GM23248 (cell line): Measurements from ENCODE around the gene CFAP99. TPM values are rescaled to one million over a fixed set of nuclear protein-coding genes. Genes with fewer than 3 reads are reported as not detected.

Source experiments
- DNase-seq: peaks from one replicate; pipeline ENCODE4 v3.0.0-alpha.2; 2015
- H2AFZ ChIP-seq: fragments of 200-600 bp; sonication (generic); 2 replicates; pipeline ENCODE4 v1.6.1; 2016; ENCODE audit warnings: antibody characterized with exemption
- H3F3A ChIP-seq: fragments of 200-600 bp; sonication (generic); 2 replicates; pipeline ENCODE4 v1.6.1; 2016; ENCODE audit warnings: mild to moderate bottlenecking, antibody characterized with exemption, mixed run types; ENCODE audit not compliant: insufficient read depth
- H3K27ac ChIP-seq: fragments of 200-600 bp; sonication (generic); 2 replicates; pipeline ENCODE4 v1.5.1; 2016; ENCODE audit warnings: mild to moderate bottlenecking
- H3K27me3 ChIP-seq: fragments of 200-600 bp; sonication (generic); replicated peaks from 2 replicates; pipeline ENCODE4 v1.6.1; 2016; ENCODE audit warnings: mild to moderate bottlenecking; ENCODE audit not compliant: insufficient read depth
- H3K36me3 ChIP-seq: fragments of 200-600 bp; sonication (generic); 2 replicates; pipeline ENCODE4 v1.6.1; 2016; ENCODE audit warnings: low read depth, mild to moderate bottlenecking
- H3K4me1 ChIP-seq: fragments of 200-600 bp; sonication (generic); 2 replicates; pipeline ENCODE4 v1.6.1; 2016; ENCODE audit warnings: mild to moderate bottlenecking; ENCODE audit not compliant: insufficient read depth
- H3K4me2 ChIP-seq: fragments of 200-600 bp; sonication (generic); one replicate; pipeline ENCODE4 v1.6.1; 2016; ENCODE audit warnings: mild to moderate bottlenecking; ENCODE audit not compliant: unreplicated experiment
- H3K4me3 ChIP-seq: fragments of 200-600 bp; sonication (generic); 2 replicates; pipeline ENCODE4 v1.5.1; 2016; ENCODE audit warnings: mild to moderate bottlenecking
- H3K79me2 ChIP-seq: fragments of 200-600 bp; sonication (generic); 2 replicates; pipeline ENCODE4 v1.6.1; 2016; ENCODE audit warnings: mild to moderate bottlenecking; ENCODE audit not compliant: insufficient read depth
- H3K9ac ChIP-seq: fragments of 200-600 bp; sonication (generic); 2 replicates; pipeline ENCODE4 v1.6.1; 2016; ENCODE audit warnings: mild to moderate bottlenecking
- H3K9me2 ChIP-seq: fragments of 200-600 bp; sonication (generic); 2 replicates; pipeline ENCODE4 v1.6.1; 2016; ENCODE audit warnings: mixed run types, mild to moderate bottlenecking, moderate library complexity; ENCODE audit not compliant: insufficient read depth
- H3K9me3 ChIP-seq: fragments of 200-600 bp; sonication (generic); one replicate; pipeline ENCODE4 v1.6.1; 2017; ENCODE audit warnings: low read depth
- H4K20me1 ChIP-seq: fragments of 200-600 bp; sonication (generic); 2 replicates; pipeline ENCODE4 v1.6.0; 2016; ENCODE audit not compliant: insufficient read depth
- EZH2 ChIP-seq: fragments of 200-600 bp; sonication (generic); IDR thresholded peaks from 2 replicates; pipeline ENCODE4 v1.6.1; 2018; ENCODE audit warnings: antibody characterized with exemption, mild to moderate bottlenecking; ENCODE audit not compliant: insufficient read depth, poor library complexity, severe bottlenecking
- EZH2phosphoT487 ChIP-seq: fragments of 200-600 bp; sonication (generic); IDR thresholded peaks from 2 replicates; pipeline ENCODE4 v1.6.1; 2018; ENCODE audit warnings: antibody characterized with exemption, moderate library complexity, mild to moderate bottlenecking, low read depth; ENCODE audit not compliant: insufficient read depth
- WGBS, 2 experiments: methylation state at CpG; one replicate each; pipeline ENCODE4 v1.1.6; 2015 to 2017; ENCODE audit warnings: low lambda C conversion rate in 2 of 2, low coverage in 1 of 2; ENCODE audit errors: missing lambda C conversion rate in 2 of 2; 5-methylcytosine and 5-hydroxymethylcytosine counted together
- in situ Hi-C: fragments of 300-500 bp; cut with MboI; formaldehyde crosslinking; loops from 2 replicates; pipeline ENCODE4 v1.15.0; 2020
- polyA plus RNA-seq: library from polyadenylated mRNA; unstranded; fragments of >200 nt; fragmentation: Nextera tagmentation; extraction: Ambion mirVana; gene quantifications from 2 replicates; pipeline ENCODE4 v1.2.1, GENCODE V29; 2016
- total RNA-seq: library from RNA; depleted of rRNA; stranded (reverse); fragments of >200 nt; shearing (Covaris generic); gene quantifications from 2 replicates; pipeline ENCODE4 v1.2.3, GENCODE V29; 2014

CFAP99 gene
- total and polyA plus RNA-seq, 2 experiments from 2014 or later = not detected

GRCh38 chr4:2433609-2434350 is 15.0 kb downstream of the CFAP99 start:
- Histone ChIP-seq H4K20me1 (no peaks in the 10 kb centered on the region), H3K9ac (no peak overlapping the region), H3K9me3 (no peaks in the 10 kb centered on the region), H3K4me2 (no peak overlapping the region), H3K36me3 (no peaks in the 10 kb centered on the region), H3K79me2 (no peaks in the 10 kb centered on the region), H3K9me2 (no peaks in the 10 kb centered on the region), H3K27me3 (no peaks in the 10 kb centered on the region), H3F3A (peaks cover 20% of the 10 kb centered on the region), H3K27ac (no peak overlapping the region), H3K4me1 (no peaks in the 10 kb centered on the region), H3K4me3 (no peak overlapping the region), H2AFZ (no peak overlapping the region)
- no peak for DNase-seq
- in situ Hi-C loops = no loop called here
- no peak for TF ChIP-seq EZH2
- no peak for TF ChIP-seq EZH2phosphoT487
- 82 to 83% methylated on average over 28 to 29 of the region's 29 CpGs for WGBS, 2 experiments

DNA sequence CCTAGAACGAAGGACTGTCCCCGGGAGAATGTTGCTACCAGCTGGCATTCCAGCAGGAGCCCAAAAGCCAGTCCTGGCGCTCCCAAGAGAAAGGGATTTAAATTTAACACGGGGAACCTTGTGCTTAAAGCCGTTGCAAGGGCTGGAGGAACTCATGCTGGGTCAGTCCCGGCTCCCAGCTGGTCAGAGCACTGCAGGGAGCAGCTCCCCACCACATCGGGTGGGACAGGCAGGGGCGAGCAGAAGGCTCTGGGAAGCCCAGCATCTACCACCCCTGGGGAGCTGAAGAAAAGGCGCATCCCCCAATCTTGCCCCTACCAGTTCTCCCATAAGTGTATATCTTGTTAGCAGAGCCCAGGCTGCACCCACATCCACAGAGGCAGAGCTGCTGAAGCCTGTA is 15.7 kb downstream of the CFAP99 start:
- Histone ChIP-seq H4K20me1 (no peaks in the 10 kb centered on the region), H3K27ac (no peak overlapping the region), H3K27me3 (no peaks in the 10 kb centered on the region), H3K4me3 (no peak overlapping the region), H3K4me1 (no peaks in the 10 kb centered on the region), H3K9me3 (no peaks in the 10 kb centered on the region), H3K79me2 (no peaks in the 10 kb centered on the region), H3F3A (peaks cover 20% of the 10 kb centered on the region), H3K9ac (no peak overlapping the region), H3K4me2 (no peak overlapping the region), H3K9me2 (no peaks in the 10 kb centered on the region), H3K36me3 (no peaks in the 10 kb centered on the region), H2AFZ (no peak overlapping the region)
- 79% methylated on average over 9 of the region's 9 CpGs for WGBS, 2 experiments
- TF ChIP-seq EZH2phosphoT487 = no peak
- no peak for TF ChIP-seq EZH2
- no peak for DNase-seq
- in situ Hi-C loops = no loop called here

- Histone ChIP-seq H3K4me2 (no peak overlapping the region), H3K9me2 (no peaks in the 10 kb centered on the region), H4K20me1 (no peaks in the 10 kb centered on the region), H3K4me1 (no peaks in the 10 kb centered on the region), H3K79me2 (no peaks in the 10 kb centered on the region), H3K36me3 (no peaks in the 10 kb centered on the region), H3F3A (peaks cover 4% of the 10 kb centered on the region; the same call in 1 of the 2 replicates), H3K4me3 (no peak overlapping the region), H3K27ac (no peak overlapping the region), H2AFZ (no peak overlapping the region), H3K27me3 (no peaks in the 10 kb centered on the region), H3K9me3 (no peaks in the 10 kb centered on the region), H3K9ac (no peak overlapping the region)
- TF ChIP-seq EZH2 (no peak), EZH2phosphoT487 (no peak)
- DNase-seq = peak; percentile 76
- WGBS, 2 experiments = 7 to 11% methylated on average over 10 of the region's 10 CpGs
- in situ Hi-C loops = no loop called here
Measured at GRCh38 chr4:2436301-2436700, 17.5 kb downstream of the CFAP99 start.

DNA sequence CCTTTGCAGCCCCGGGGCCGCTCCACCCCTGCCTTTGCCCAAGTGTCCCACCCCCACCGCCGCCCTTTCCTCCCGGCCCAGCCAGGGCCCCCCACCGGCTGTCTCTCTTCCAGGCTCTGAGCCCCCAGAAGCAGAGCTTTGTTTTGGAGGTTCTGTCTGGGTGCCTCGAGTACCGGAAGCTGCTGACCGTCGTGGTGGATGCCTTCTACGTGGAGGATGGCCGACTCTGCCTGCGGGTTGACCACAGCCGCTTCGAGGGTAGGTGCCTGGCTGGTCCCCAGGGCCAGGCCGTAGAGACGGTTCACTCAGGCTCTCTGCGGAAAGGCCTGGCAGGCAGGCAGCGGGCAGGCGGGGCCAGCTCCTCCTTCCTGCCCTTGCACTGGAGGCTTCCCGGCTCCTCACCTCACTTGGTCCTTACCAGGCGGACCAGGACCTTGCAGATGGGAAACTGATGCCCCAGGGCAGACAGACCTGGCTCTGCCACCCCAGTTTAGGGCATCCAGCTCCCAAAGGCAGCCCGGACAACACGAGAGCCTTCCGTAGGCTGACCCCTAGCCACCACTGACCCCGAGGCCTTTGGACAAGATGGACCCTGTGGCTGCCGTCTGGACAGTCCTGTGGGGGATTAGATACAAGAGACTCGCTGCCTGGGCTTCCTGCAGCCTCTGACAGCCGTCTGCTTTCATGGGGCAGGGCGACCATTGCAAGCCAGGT is 18.2 kb downstream of the CFAP99 start:
- H3F3A ChIP-seq = no peaks in the 10 kb centered on the region
- H4K20me1 ChIP-seq = no peaks in the 10 kb centered on the region
- no peaks in the 10 kb centered on the region for H3K9me3 ChIP-seq
- no peaks in the 10 kb centered on the region for H3K9me2 ChIP-seq
- TF ChIP-seq EZH2 (no peak), EZH2phosphoT487 (no peak)
- no peaks in the 10 kb centered on the region for H3K4me1 ChIP-seq
- in situ Hi-C loops = no loop called here
- H3K9ac ChIP-seq = no peak overlapping the region
- no peak overlapping the region for H3K27ac ChIP-seq
- WGBS, 2 experiments = 71 to 74% methylated on average over 26 to 30 of the region's 30 CpGs
- H2AFZ ChIP-seq = no peak overlapping the region
- no peak overlapping the region for H3K4me2 ChIP-seq
- no peaks in the 10 kb centered on the region for H3K36me3 ChIP-seq
- no peak for DNase-seq
- H3K4me3 ChIP-seq = no peak overlapping the region
- no peaks in the 10 kb centered on the region for H3K79me2 ChIP-seq
- H3K27me3 ChIP-seq = no peaks in the 10 kb centered on the region
